B cell (primary cell): Measurements from ENCODE around the gene C1QTNF6. TPM values are rescaled to one million over a fixed set of nuclear protein-coding genes. Genes with fewer than 3 reads are reported as not detected.

Experiments
- ATAC-seq: fragments of 200-7000 bp; cut with Tn5 transposase; one replicate; pipeline ENCODE4 v1.10.0; 2021; ENCODE audit warnings: low read depth, mild to moderate bottlenecking, moderate number of reproducible peaks, moderate library complexity
- CTCF ChIA-PET: fragments of 350-600 bp; sonication (Branson Sonifier 250); formaldehyde crosslinking; loops from one replicate; lab custom pipeline; 2021; ENCODE audit warnings: antibody characterized with exemption, inconsistent platforms; lab: Charles Lee
- POLR2A ChIA-PET: fragments of 350-600 bp; sonication (Branson Sonifier 250); formaldehyde crosslinking; loops from one replicate; lab custom pipeline; 2021; ENCODE audit warnings: antibody characterized with exemption; lab: Charles Lee
- DNase-seq: peaks from one replicate; pipeline ENCODE4 v3.0.0; 2013
- H2AFZ ChIP-seq: 2 replicates; pipeline ENCODE4 v1.6.1; 2012; ENCODE audit warnings: mild to moderate bottlenecking, low read depth, low read length; ENCODE audit not compliant: insufficient read depth, poor library complexity, severe bottlenecking
- H3K27ac ChIP-seq, 2 donors: 1 replicate in 1 of 2; 2 replicates in 1 of 2; pipeline ENCODE4 v1.5.1; 2012 to 2013; ENCODE audit warnings: low read length in 2 of 2, mild to moderate bottlenecking in 2 of 2, moderate library complexity in 1 of 2
- H3K27me3 ChIP-seq, 4 experiments: fragments of 200-600 bp in 1 of 4; sonication (generic) in 1 of 4; replicated peaks in 1 of 4; 1 replicate in 2 of 4; 2 replicates in 2 of 4; pipeline versions ENCODE4 v1.6.1 to v1.7.0; 2013 to 2016; ENCODE audit warnings: low read length in 3 of 4, mild to moderate bottlenecking in 2 of 4, mixed read lengths in 1 of 4, moderate library complexity in 1 of 4; ENCODE audit not compliant: insufficient read depth in 4 of 4, control insufficient read depth in 3 of 4; ENCODE audit errors: control extremely low read depth in 1 of 4
- H3K36me3 ChIP-seq, 2 experiments: replicated peaks in 1 of 2; 1 replicate in 1 of 2; 2 replicates in 1 of 2; pipeline versions ENCODE4 v1.6.1 to v1.7.1; 2013; ENCODE audit warnings: low read length in 1 of 2; ENCODE audit not compliant: insufficient read depth in 2 of 2, control insufficient read depth in 1 of 2; ENCODE audit errors: control extremely low read depth in 1 of 2, extremely low read depth in 1 of 2
- H3K4me1 ChIP-seq, 2 donors: fragments of 200-600 bp in 1 of 2; sonication (generic) in 1 of 2; 1 replicate in 1 of 2; 2 replicates in 1 of 2; pipeline versions ENCODE4 v1.5.1 to v1.6.1; 2013 to 2017; ENCODE audit warnings: low read length in 2 of 2; ENCODE audit not compliant: control insufficient read depth in 2 of 2, insufficient read depth in 2 of 2
- H3K4me2 ChIP-seq: replicated peaks from 2 replicates; pipeline ENCODE3; 2012; ENCODE audit warnings: mild to moderate bottlenecking, low read depth, low read length; ENCODE audit not compliant: poor library complexity, severe bottlenecking
- H3K4me3 ChIP-seq, 5 experiments: fragments of 200-600 bp in 1 of 5; sonication (generic) in 1 of 5; 1 replicate in 3 of 5; 2 replicates in 2 of 5; pipeline versions ENCODE4 v1.5.1 to v1.7.0; 2011 to 2016; ENCODE audit warnings: low read length in 4 of 5, mild to moderate bottlenecking in 4 of 5, low read depth in 2 of 5, control low read depth in 1 of 5, moderate library complexity in 1 of 5; ENCODE audit not compliant: insufficient read depth in 1 of 5; ENCODE audit errors: control extremely low read depth in 1 of 5, extremely low read depth in 1 of 5
- H3K79me2 ChIP-seq: fragments of 200-600 bp; sonication (generic); one replicate; pipeline ENCODE4 v1.6.0; 2016; ENCODE audit warnings: low read length; ENCODE audit not compliant: control insufficient read depth, insufficient read depth
- H3K9ac ChIP-seq: fragments of 200-600 bp; sonication (generic); 2 replicates; pipeline ENCODE4 v1.6.1; 2017; ENCODE audit warnings: mild to moderate bottlenecking, low read length, moderate library complexity
- H3K9me3 ChIP-seq, 3 donors: one replicate each; pipeline versions ENCODE4 v1.6.1 to v1.7.1; 2013; ENCODE audit warnings: low read length in 2 of 3; ENCODE audit not compliant: control insufficient read depth in 2 of 3, insufficient read depth in 1 of 3; ENCODE audit errors: control extremely low read depth in 1 of 3
- H4K20me1 ChIP-seq: 2 replicates; pipeline ENCODE4 v1.6.0; 2012; ENCODE audit warnings: mild to moderate bottlenecking, low read length; ENCODE audit not compliant: insufficient read depth, control insufficient read depth, poor library complexity, severe bottlenecking
- H3K27ac Mint-ChIP-seq: one replicate; pipeline ENCODE4 v1.8.0; 2021; ENCODE audit warnings: mixed read lengths
- H3K27me3 Mint-ChIP-seq: one replicate; pipeline ENCODE4 v1.8.0; 2021; ENCODE audit warnings: mixed read lengths
- H3K4me1 Mint-ChIP-seq: one replicate; pipeline ENCODE4 v1.8.0; 2021; ENCODE audit warnings: mixed read lengths
- H3K4me3 Mint-ChIP-seq: one replicate; pipeline ENCODE4 v1.8.0; 2021; ENCODE audit warnings: mixed read lengths
- H3K9me3 Mint-ChIP-seq: one replicate; pipeline ENCODE4 v1.8.0; 2022; ENCODE audit warnings: mixed read lengths; ENCODE audit not compliant: insufficient read depth
- CTCF ChIP-seq: fragments of 200-600 bp; IDR thresholded peaks from one replicate; pipeline ENCODE4 v1.8.0; 2022; ENCODE audit warnings: antibody characterized with exemption, mild to moderate bottlenecking
- EZH2 ChIP-seq: IDR thresholded peaks from 2 replicates; pipeline ENCODE4 v1.6.1; 2012; ENCODE audit warnings: borderline replicate concordance, low read depth, mild to moderate bottlenecking, moderate library complexity, low read length; ENCODE audit not compliant: insufficient read depth, poor library complexity, severe bottlenecking
- WGBS: methylation state at CpG from one replicate; pipeline ENCODE4 v1.1.5; 2013; ENCODE audit warnings: missing lambda C conversion rate; ENCODE audit not compliant: insufficient coverage; 5-methylcytosine and 5-hydroxymethylcytosine counted together
- intact Hi-C: fragments of 100-400 bp; cut with micrococcal nuclease; formaldehyde crosslinking; loops from one replicate; pipeline ENCODE4 v1.10.0; 2022
- polyA plus RNA-seq: library from polyadenylated mRNA; depleted of rRNA; stranded (reverse); fragments of >200 nt; gene quantifications from 2 replicates; pipeline ENCODE4 v1.2.3, GENCODE V29; 2012
- total RNA-seq, 2 donors: library from RNA; stranded (reverse); fragments of 120-200 nt in 1 of 2; gene quantifications; 1 replicate in 1 of 2; 2 replicates in 1 of 2; pipeline versions ENCODE4 v1.2.3 to v1.2.4, GENCODE V29; 2013 to 2022

The C1QTNF6 gene
- total and polyA plus RNA-seq, 2 donors (not counting 1 experiment from before 2014, with no cell fraction given) = 18.5 to 33.9 TPM

- Mint-ChIP-seq H3K4me1 (peaks cover 2% of the 10 kb centered on the region), H3K27me3 (no peaks in the 10 kb centered on the region), H3K4me3 (no peak overlapping the region), H3K27ac (no peak overlapping the region), H3K9me3 (no peaks in the 10 kb centered on the region)
- ATAC-seq (no peak), DNase-seq (no peak)
- H3K4me1 ChIP-seq = peaks cover 0 to 6% of the 10 kb centered on the region in 2 donors
- H3K9ac ChIP-seq = no peak overlapping the region
- intact Hi-C loops = no loop called here
- no peaks in the 10 kb centered on the region for H3K36me3 ChIP-seq
- no peak overlapping the region for H2AFZ ChIP-seq
- WGBS = 96% methylated on average over 16 of the region's 16 CpGs
- no peak overlapping the region for H3K4me3 ChIP-seq
- no peaks in the 10 kb centered on the region for H3K27me3 ChIP-seq
- no peaks in the 10 kb centered on the region for H4K20me1 ChIP-seq
- no peaks in the 10 kb centered on the region for H3K79me2 ChIP-seq
- CTCF ChIA-PET = interaction anchor here (0.8 to 1.8 kb wide), 4 partner anchors 32 to 360 kb away, joined by 3 to 6 read pairs (median 4); no protein-coding TSS in a partner anchor
- no peaks in the 10 kb centered on the region for H3K9me3 ChIP-seq
- POLR2A ChIA-PET = interaction anchor here (1.0 to 1.4 kb wide), 2 partner anchors 11 to 35 kb away, joined by 3 read pairs; no protein-coding TSS in a partner anchor
- no peak overlapping the region for H3K4me2 ChIP-seq
- H3K27ac ChIP-seq = no peak overlapping the region
- TF ChIP-seq CTCF (no peak), EZH2 (no peak)
These were observed 18.2 kb upstream of the C1QTNF6 start for GRCh38 chr22:37206118-37206840.

- Histone ChIP-seq H3K36me3 (no peaks in the 10 kb centered on the region), H2AFZ (no peak overlapping the region), H3K9ac (no peak overlapping the region), H3K4me1 (peaks cover 9 to 17% of the 10 kb centered on the region in 2 donors), H3K27me3 (no peaks in the 10 kb centered on the region), H4K20me1 (no peaks in the 10 kb centered on the region), H3K4me2 (no peak overlapping the region), H3K4me3 (no peak overlapping the region), H3K9me3 (no peaks in the 10 kb centered on the region), H3K79me2 (no peaks in the 10 kb centered on the region), H3K27ac (no peak overlapping the region)
- intact Hi-C loops = no loop called here
- Mint-ChIP-seq H3K4me3 (no peak overlapping the region), H3K27me3 (no peaks in the 10 kb centered on the region), H3K27ac (no peak overlapping the region), H3K4me1 (peaks cover 11% of the 10 kb centered on the region), H3K9me3 (no peaks in the 10 kb centered on the region)
- TF ChIP-seq CTCF (no peak), EZH2 (no peak)
- WGBS = 88% methylated on average over 4 of the region's 5 CpGs
- ChIA-PET CTCF (interaction anchor here (0.9 to 1.8 kb wide), 2 partner anchors 56 to 77 kb away, joined by 3 to 6 read pairs; partner anchors contain the start of gene CYTH4), POLR2A (interaction anchor here (1.0 to 1.4 kb wide), 3 partner anchors 12 to 38 kb away, joined by 3 read pairs; no protein-coding TSS in a partner anchor)
- DNase-seq (no peak), ATAC-seq (no peak)
These were observed 17.0 kb upstream of the C1QTNF6 start for GRCh38 chr22:37205046-37205445.
